ENCODE results near the gene ENAH.

ENAH gene

DNA sequence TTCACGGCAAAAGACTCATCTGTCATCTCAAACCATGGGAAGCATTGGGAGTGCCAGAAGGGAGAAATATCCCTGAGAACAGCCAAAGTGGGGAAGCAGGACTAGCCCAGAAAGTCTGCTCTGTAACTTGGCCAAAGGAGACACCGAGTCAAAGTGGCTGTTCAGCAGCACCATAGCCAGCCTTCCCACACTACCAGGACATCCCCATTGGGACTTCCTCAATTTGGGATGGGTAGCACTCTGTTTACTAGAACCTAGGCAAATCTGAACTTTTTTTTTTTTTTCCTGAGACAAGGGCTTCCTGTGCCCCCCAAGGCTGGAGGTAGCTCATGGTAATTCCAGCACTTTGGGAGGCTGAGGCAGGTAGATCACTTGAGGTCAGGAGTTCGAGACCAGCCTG, 93.0 kb downstream of the ENAH start:
- DNase-seq (ENCODE audit: low read depth), result no peak

DNA sequence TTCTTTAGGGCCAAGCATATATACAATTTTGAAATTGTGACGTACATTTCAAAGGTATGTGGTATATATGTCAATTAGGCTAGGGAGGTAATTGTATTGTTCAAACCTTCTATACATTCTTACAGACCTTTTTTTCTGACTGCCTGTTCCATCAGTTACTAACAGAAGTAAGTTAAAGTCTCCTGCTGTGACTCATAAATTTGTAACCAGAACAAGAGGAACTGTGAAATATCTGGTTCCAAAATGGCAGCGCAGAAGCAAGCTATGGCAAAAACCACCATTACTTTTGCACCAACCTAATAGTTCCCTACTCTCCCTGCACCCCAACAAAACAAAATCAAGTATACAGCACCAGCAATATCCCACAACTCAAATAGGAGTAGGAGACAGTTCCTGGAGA, 93.6 kb downstream of the ENAH start:
- DNase-seq (ENCODE audit: low read depth), result no peak

DNA sequence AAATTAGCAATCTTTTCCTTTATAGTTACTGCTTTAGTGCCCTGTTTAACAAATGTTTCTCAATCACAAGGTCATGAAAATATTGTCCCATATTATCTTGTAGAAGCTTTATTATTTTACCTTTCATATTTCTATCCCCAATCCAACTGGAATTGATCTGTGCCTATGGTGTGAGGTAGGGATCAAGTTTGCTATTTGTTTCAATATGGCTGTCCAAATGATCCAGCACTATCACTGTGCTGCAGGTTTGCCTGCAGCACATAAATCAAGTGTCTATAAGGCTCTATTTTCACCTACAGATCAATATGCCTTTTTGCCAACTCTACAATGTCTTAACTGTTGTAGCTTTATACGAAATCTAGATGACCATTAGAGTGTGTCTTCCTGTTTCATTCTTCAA, 96.2 kb downstream of the ENAH start:
- no peak for DNase-seq (ENCODE audit: low read depth)

- no peak for DNase-seq (ENCODE audit: low read depth)
Observed at GRCh38 chr1:225555821-225556220, 97.1 kb downstream of the ENAH start.

- no peak for DNase-seq (ENCODE audit: low read depth)
Observed at GRCh38 chr1:225554216-225554812, 98.6 kb downstream of the ENAH start.

DNA sequence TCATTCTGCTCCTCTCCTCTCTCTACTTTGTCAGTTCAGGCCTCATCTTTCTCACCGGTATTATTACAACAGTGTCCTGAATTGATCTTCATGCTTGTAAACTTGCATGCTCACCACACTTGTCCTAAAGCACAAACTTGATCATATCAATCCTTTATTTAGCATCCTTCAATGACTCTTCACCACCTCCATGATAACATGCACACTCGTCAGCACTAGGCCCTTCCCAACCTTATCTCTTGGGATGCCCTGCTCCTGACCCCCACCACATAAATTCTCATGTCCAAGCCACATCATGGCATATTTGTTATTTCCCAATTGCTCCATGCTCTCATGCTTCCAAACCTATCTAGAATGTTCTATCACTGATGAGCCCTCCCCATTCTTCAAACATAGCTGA, 103.1 kb downstream of the ENAH start:
- DNase-seq (ENCODE audit: low read depth), result no peak

- DNase-seq (ENCODE audit: low read depth), result no peak
Observed at GRCh38 chr1:225548140-225548857, 104.6 kb downstream of the ENAH start.

DNA sequence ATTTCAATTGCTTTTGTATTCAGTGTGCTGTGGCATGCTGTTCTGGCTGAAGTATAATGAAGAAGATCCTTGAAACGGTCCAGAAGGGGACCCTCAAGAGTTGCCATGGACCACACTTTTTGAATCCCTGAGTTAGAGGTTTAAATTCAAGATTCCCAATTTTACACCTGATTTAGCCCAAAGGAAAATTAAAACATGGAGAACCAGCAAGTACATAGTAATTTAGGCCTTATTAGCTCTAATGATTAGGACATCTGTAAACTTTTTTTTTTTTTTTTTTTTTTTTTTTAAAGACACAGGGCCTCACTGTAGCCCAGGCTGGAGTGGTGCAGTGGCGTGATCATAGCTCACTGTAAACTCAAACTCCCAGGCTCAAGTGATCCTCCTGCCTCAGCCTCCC, 107.3 kb downstream of the ENAH start:
- no peak for DNase-seq (ENCODE audit: low read depth)

DNA sequence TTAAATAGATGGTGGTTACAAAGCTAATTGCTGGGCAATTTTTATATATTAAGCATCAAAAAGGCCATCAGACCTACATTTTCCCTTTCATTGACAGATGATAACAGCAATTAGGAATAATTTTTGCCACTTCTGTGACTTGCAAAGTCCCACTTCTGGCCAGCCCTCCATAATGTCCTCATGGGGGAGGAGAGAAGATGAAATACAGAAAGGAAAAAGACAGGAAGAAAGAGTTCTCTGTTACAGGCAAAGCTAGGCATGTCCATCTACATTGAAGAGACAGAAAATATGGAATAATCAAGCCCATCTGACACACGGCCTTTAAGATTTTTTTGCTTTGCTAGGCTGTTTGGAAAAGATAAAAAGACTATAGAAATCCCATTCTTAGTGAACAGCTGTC, 108.0 kb downstream of the ENAH start:
- no peak for DNase-seq (ENCODE audit: low read depth)

DNA sequence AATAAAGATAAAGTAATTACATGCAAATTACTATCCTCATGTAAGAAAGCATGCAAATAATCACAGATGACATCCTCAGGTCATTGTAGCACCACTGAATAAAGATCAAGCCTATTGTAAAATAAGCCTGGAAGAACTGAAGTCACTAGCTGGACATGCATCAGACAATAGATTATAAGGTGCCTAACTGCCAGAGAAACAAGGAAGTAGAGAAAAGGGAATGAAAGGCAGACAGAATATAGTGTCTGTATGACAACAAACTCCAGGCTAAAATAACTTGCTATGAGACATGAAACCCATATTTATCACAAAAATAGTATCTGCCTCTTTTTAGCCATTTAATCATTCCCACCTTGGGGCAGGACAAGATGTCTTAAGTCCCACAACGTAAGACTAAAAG, 108.7 kb downstream of the ENAH start:
- DNase-seq (ENCODE audit: low read depth), result no peak

- DNase-seq (ENCODE audit: low read depth), result no peak
Observed at GRCh38 chr1:225543350-225543749, 109.6 kb downstream of the ENAH start.

DNA sequence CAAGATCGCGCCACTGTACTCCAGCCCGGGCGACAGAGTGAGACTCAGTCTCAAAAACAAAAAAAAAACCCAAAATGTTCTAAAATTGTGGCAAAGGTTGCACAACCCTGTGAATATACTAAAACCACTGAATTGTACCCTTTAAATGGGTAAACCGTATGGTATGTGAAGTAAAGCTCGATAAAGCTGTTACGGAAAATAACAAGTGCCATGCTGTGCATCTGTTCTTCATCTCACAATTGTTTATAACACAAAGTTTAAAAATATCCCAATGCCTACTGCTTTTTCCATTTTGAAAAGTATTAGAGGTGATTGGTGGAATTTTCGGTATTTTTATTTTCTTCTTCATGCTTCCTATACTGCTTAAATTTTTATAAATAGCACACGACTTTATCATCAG, 111.5 kb downstream of the ENAH start:
- DNase-seq (ENCODE audit: low read depth), result no peak

GRCh38 chr1:225539575-225539974, 113.3 kb downstream of the ENAH start:
- DNase-seq (ENCODE audit: low read depth), result no peak

GRCh38 chr1:225539069-225539468, 113.9 kb downstream of the ENAH start:
- no peak for DNase-seq (ENCODE audit: low read depth)

DNA sequence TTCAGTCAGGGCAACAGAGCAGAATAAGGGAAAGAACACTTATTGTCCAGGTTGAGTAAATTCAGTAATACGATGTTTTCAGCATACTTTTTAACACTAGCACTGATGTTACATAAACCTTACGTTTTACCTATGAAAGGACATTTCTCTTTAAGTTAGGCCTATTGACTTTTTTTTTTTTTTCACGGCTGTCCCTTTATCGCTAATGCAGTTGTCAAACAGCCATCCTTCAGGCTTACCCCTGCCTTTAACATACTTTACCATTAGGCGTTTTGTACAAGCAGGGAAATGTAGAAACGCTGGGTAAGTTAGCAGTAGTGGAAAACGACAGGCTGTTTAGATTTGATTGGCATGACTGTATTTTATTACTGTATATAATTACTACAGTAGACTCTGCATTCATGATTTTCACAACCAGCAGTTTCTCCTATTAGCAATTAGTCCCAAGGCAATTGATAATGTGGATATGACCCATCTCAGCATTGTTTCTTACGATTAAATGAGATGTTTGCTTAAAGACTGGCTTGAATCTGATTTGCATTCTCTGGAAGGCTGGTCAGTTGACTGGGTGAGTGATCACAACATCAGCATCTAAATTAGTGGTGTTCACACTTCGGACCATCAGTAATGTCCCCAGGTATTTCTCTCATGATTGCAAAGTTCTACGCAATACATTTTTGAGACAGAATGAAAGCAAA, 115.2 kb downstream of the ENAH start:
- DNase-seq (ENCODE audit: low read depth), result no peak

GRCh38 chr1:225535280-225535679, 117.6 kb downstream of the ENAH start:
- no peak for DNase-seq (ENCODE audit: low read depth)

GRCh38 chr1:225534772-225535171, 118.2 kb downstream of the ENAH start:
- DNase-seq (ENCODE audit: low read depth), result no peak

- DNase-seq (ENCODE audit: low read depth), result no peak
Observed at GRCh38 chr1:225534135-225534534, 118.8 kb downstream of the ENAH start.

DNA sequence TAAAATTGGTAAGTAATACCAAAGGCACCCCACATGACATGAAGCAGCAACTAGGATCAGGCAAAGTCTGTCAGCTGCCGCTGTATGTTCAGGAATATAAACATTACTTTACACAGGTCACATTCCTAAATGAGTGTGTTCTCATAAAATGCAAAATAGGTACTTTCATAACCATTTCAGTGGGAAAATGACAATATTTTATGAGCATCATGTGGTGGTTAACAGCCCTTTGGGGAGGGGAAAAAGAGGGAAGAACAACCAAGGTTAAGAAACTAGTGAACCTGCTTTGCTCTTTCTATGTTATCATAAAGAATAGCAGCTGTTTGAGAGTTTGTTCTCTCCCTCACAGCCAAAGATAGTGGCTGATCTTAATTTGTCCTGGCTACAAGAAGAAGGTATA, 119.7 kb downstream of the ENAH start:
- no peak for DNase-seq (ENCODE audit: low read depth)

DNA sequence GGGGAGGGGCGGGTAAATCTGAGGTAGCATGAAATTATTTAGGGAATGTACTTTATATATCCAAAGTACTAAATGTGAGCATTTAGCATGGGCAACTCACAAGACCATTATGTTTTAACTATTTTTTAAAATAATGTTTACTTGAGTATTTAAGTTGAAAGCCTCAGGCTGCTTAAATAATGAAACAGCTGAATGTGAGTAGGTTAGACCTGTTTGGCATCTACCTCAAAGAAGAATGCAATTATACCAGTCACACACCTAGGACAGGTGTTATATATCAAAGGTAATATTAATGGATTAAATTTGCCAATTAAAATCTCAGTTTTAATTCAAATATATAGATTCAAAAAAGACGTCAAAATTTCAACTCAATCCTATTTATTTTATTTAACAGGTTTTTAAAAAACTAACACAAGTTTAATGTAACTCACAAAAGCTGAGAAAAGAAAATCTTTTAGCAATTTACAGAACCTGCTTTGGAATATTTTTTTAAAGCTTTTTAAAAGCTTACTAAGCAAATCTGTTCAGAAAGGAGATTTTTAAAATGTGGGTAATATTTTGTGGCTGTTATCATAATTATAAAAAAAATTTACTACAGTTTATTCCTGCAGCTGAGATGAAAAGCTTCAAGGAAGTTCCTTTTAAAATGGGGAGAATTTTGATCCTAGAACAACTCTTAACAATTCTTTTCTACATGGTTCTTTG, 120.5 kb downstream of the ENAH start:
- no peak for DNase-seq (ENCODE audit: low read depth)

- DNase-seq (ENCODE audit: low read depth), result no peak
Observed at GRCh38 chr1:225529726-225530125, 123.2 kb downstream of the ENAH start.

DNA sequence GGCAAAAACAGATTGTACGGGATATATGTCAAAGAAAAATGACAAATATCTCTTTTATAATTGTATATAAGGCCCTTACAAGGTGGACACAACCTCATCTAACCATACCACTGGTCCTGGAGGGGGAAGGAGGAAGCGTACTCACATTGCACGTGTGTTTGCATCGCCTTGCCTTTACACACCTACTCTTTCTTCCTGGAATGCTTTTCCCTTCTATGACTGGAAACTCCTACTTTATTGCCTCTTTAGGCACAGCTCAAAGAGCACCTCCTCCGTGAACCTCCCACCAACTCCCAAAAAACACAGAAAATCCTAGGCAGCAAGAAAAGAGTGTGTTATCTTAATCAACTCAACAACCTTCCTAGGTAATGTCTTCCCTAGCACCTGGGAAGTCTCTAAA, 125.3 kb downstream of the ENAH start:
- no peak for DNase-seq (ENCODE audit: low read depth)

GRCh38 chr1:225526878-225527277, 126.0 kb downstream of the ENAH start:
- DNase-seq (ENCODE audit: low read depth), result no peak
